Measurements from ENCODE around the gene NUMA1. TPM values are rescaled to one million over a fixed set of nuclear protein-coding genes. Genes with fewer than 3 reads are reported as not detected.

Gene NUMA1
- polyA plus RNA-seq, 1 donor (not counting 4 experiments of a cell fraction or from before 2014, with no cell fraction given): 38.8 TPM

DNA sequence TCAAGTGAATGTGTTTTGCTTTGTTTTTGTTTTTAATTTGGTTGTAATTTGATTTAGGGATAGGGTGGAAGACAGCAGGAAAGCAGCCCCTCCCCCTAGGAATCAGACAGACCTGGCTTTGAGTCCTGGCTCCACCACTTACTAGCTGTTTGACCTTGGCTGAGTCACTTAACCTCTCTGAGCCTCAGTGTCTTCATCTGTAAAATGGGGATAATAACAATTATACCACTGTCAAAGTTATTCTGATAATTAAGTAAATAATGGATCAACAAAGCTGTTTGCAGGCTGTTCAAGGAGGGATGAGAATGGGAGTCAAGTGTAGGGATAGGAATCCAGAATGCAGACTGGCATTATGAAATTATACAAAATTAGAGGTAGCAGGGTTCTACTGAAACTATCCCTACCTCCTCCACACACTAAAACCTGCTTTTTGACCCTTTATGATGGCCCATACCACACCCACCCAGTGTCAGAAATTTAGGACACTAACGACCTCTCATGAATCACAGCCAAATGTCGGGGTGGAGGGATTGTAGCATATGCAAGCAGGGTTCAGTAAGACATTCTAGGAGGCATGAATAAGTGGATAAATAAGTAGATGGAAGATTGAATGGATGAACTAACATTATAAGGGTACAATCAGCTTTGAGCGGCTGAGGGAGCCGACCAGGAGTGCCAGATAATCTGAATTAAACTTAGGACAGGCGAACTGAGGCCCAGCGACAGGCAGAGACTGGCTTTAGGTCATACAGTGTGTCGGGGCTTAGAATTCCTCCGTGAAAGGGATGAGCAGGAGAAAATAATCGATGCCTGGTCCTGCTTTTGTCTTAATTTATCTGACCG, 31.2 kb upstream of the NUMA1 start:
- no peaks in the 10 kb centered on the region for H3K9me3 ChIP-seq (ENCODE audit: control insufficient read depth, low read depth, low read length)
- peak overlapping the region; percentile 11 for H2AFZ ChIP-seq (ENCODE audit: control insufficient read depth, low read length)
- H4K20me1 ChIP-seq (ENCODE audit: control insufficient read depth, extremely low read depth, insufficient read depth, low read length): no peaks in the 10 kb centered on the region
- TF ChIP-seq, protein P1, sequence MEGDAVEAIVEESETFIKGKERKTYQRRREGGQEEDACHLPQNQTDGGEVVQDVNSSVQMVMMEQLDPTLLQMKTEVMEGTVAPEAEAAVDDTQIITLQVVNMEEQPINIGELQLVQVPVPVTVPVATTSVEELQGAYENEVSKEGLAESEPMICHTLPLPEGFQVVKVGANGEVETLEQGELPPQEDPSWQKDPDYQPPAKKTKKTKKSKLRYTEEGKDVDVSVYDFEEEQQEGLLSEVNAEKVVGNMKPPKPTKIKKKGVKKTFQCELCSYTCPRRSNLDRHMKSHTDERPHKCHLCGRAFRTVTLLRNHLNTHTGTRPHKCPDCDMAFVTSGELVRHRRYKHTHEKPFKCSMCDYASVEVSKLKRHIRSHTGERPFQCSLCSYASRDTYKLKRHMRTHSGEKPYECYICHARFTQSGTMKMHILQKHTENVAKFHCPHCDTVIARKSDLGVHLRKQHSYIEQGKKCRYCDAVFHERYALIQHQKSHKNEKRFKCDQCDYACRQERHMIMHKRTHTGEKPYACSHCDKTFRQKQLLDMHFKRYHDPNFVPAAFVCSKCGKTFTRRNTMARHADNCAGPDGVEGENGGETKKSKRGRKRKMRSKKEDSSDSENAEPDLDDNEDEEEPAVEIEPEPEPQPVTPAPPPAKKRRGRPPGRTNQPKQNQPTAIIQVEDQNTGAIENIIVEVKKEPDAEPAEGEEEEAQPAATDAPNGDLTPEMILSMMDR (optimal IDR thresholded peaks at IDR 0.05 in 1 of 3, IDR thresholded peaks at IDR 0.05 in 1 of 3, conservative IDR thresholded peaks at IDR 0.05 in 1 of 3; ENCODE audit: extremely low read depth in 1 of 3, insufficient read depth in 2 of 3, low read length in 3 of 3): no peak
- no peak for TF ChIP-seq EZH2 (IDR thresholded peaks at IDR 0.05; ENCODE audit: low read length)
- peak overlapping the region; percentile 85 for H3K4me2 ChIP-seq (ENCODE audit: control insufficient read depth, extremely low read depth, insufficient read depth, low read depth, low read length)
- peak overlapping the region; percentile 99 for H3K9ac ChIP-seq (ENCODE audit: control insufficient read depth, extremely low read depth, insufficient read depth, low read length)
- peaks cover 0 to 9% of the 10 kb centered on the region in 2 experiments for H3K36me3 ChIP-seq (ENCODE audit: control insufficient read depth in 2 of 2, extremely low read depth in 1 of 2, insufficient read depth in 2 of 2, low read length in 2 of 2)
- peaks cover 43% of the 10 kb centered on the region for H3K4me1 ChIP-seq (ENCODE audit: control insufficient read depth, extremely low read depth, insufficient read depth, low read length)
- peaks cover 3% of the 10 kb centered on the region for H3K79me2 ChIP-seq (ENCODE audit: control insufficient read depth, insufficient read depth, low read length)
- H3K27me3 ChIP-seq (ENCODE audit: control insufficient read depth, extremely low read depth, insufficient read depth, low read length): no peaks in the 10 kb centered on the region
- H3K27ac ChIP-seq (ENCODE audit: control insufficient read depth, insufficient read depth, low read length): peak overlapping the region; percentile 99
- FAIRE-seq: no peak
- DNase-seq (ENCODE audit: low read depth, low spot score): no peak
- dilution Hi-C loops (cut with MboI; ENCODE audit: extremely low pct_ligation_motif_present, low sequenced_read_pairs): no loop called here
- peak overlapping the region; percentile 50 to 91 (median 62) for H3K4me3 ChIP-seq (ENCODE audit: control insufficient read depth in 2 of 3, extremely low read depth in 1 of 3, insufficient read depth in 2 of 3, low read depth in 1 of 3, low read length in 3 of 3)
- no peaks in the 10 kb centered on the region for H3K9me1 ChIP-seq (ENCODE audit: control insufficient read depth, extremely low read depth, insufficient read depth, low read length)

DNA sequence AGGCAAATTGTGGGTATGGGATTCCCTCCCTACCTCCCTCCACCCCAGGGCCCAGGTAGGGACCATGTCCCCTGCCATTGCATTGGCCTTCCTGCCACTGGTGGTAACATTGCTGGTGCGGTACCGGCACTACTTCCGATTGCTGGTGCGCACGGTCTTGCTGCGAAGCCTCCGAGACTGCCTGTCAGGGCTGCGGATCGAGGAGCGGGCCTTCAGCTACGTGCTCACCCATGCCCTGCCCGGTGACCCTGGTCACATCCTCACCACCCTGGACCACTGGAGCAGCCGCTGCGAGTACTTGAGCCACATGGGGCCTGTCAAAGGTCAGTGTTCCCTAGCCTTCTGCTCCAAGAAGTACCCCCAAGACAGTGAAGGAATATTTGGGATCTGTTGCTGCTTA, 25.5 kb upstream of the NUMA1 start, which contains the start of gene TOMT:
TSS of gene TOMT (plus strand) at position 37 of the 400 bp plus-strand sequence. CDS start at position 65, 28 bp downstream.
- H3K9me1 ChIP-seq (ENCODE audit: control insufficient read depth, extremely low read depth, insufficient read depth, low read length): no peaks in the 10 kb centered on the region
- no peaks in the 10 kb centered on the region for H3K27me3 ChIP-seq (ENCODE audit: control insufficient read depth, extremely low read depth, insufficient read depth, low read length)
- DNase-seq (ENCODE audit: low read depth, low spot score) (no peak), FAIRE-seq (no peak)
- TF ChIP-seq, protein P1 (optimal IDR thresholded peaks at IDR 0.05 in 1 of 3, IDR thresholded peaks at IDR 0.05 in 1 of 3, conservative IDR thresholded peaks at IDR 0.05 in 1 of 3; ENCODE audit: extremely low read depth in 1 of 3, insufficient read depth in 2 of 3, low read length in 3 of 3): no peak
- TF ChIP-seq EZH2 (IDR thresholded peaks at IDR 0.05; ENCODE audit: low read length): no peak
- H3K4me3 ChIP-seq (ENCODE audit: control insufficient read depth in 2 of 3, extremely low read depth in 1 of 3, insufficient read depth in 2 of 3, low read depth in 1 of 3, low read length in 3 of 3): no peak within 1 kb of the TSS
- no peak within 1 kb of the TSS for H3K9ac ChIP-seq (ENCODE audit: control insufficient read depth, extremely low read depth, insufficient read depth, low read length)
- no peak within 1 kb of the TSS for H2AFZ ChIP-seq (ENCODE audit: control insufficient read depth, low read length)
- no peaks in the 10 kb centered on the region for H4K20me1 ChIP-seq (ENCODE audit: control insufficient read depth, extremely low read depth, insufficient read depth, low read length)
- peaks cover 21% of the 10 kb centered on the region for H3K79me2 ChIP-seq (ENCODE audit: control insufficient read depth, insufficient read depth, low read length)
- peaks cover 1 to 18% of the 10 kb centered on the region in 2 experiments for H3K36me3 ChIP-seq (ENCODE audit: control insufficient read depth in 2 of 2, extremely low read depth in 1 of 2, insufficient read depth in 2 of 2, low read length in 2 of 2)
- dilution Hi-C loops (cut with MboI; ENCODE audit: extremely low pct_ligation_motif_present, low sequenced_read_pairs): no loop called here
- H3K9me3 ChIP-seq (ENCODE audit: control insufficient read depth, low read depth, low read length): no peaks in the 10 kb centered on the region
- peaks cover 19% of the 10 kb centered on the region for H3K4me1 ChIP-seq (ENCODE audit: control insufficient read depth, extremely low read depth, insufficient read depth, low read length)
- H3K27ac ChIP-seq (ENCODE audit: control insufficient read depth, insufficient read depth, low read length): no peak within 1 kb of the TSS
- no peak within 1 kb of the TSS for H3K4me2 ChIP-seq (ENCODE audit: control insufficient read depth, extremely low read depth, insufficient read depth, low read depth, low read length)

Measured in keratinocyte (primary cell).